ENCODE measurements around the gene TVP23C.

The TVP23C gene

DNA sequence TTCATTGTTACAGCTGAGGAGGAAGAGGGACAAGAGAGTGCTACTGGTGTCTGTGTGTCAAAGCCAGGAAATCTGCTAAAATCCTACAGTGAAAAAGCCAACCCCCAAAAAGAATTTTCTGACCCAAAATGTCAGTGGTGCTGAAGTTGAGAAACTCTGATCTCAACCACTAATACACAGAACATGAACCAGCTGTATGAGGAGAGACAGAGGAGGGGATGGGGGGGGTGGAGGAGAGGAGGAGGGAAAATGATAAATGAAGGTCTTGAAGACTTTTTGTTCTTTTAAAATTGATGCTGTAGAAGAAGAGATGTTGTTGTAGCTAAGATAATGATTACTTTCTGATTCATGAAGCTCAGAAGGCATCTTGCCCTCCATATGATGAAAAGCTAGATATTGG, 68.5 kb downstream of the TVP23C start:
- no peak for DNase-seq

DNA sequence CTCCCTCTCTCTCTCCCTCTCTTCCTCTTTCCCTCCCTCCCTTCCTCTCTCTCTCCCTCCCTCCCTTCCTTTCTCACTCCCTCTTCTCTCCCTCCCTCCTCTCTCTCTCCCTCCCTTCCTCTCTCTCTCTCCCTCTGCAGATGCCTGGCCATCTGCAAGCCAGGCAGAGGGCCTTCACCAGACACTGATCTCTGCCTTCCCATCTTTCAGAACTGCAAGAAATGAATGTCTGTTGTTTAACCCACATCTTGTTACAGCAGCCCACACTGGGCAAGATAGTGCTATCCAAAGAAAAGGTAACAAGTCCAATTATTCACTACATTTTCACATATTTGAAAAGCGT, 69.6 kb downstream of the TVP23C start:
- no peak for DNase-seq

DNA sequence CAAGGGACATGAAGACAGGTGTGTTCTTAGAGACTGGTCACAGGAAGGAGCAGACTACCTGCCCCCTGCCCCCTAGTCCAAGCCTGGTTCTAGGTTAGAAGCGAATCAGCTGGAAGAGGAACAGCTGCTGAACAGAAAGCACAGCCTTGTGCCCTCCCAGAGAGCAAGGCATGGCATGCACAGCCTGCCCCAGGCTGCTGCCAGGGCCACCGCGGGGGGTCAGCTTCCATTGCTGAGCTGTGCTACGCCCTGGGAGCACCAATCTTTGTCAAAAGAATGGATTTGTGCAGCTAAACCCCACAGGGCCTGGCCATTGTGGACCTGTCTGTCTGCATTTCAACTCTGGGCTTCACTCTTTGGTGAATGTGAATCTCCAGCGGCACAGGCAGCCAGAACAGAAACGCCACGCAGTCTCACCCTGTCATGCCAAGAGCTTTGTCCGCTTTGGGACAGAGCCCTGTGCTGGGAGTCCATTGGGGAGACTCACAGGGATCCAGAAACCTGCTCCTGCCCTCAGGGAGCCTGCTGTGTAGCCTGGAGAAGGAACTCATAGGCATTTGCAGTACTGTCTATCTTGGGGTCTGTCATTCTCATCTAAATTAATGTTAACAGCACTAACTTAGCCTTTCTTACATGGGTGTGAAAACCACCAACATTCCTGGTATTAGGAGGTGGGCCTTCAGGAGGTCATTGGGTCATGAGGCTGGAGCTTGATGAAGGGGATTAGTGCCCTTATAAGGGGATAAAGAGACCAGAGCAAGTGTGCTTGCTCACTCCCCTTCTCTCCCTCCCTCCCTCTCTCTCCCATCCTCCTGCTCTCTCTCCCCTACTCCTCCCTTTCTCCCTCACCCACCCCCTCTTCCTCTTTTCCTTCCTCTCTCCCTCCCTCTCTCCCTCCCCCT, 70.2 kb downstream of the TVP23C start:
- no peak for DNase-seq

DNA sequence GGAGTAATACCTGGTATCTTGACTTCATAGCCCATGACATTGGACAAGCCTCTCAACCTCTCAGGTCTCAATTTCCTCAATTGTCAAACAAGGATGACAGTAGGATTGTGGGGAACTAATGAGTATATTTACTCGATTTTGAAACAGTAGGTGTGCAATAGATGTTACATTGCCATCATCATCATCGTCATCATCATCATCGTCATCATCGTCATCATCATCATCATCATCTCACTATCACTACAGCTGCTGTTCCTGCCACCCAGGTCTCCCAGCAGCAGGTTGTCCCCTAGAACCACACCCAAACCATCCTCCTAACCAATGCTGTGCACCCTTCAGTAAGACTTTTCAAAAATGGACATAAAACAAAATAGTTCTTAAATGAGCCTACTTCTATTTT, 71.1 kb downstream of the TVP23C start:
- DNase-seq, result no peak

DNA sequence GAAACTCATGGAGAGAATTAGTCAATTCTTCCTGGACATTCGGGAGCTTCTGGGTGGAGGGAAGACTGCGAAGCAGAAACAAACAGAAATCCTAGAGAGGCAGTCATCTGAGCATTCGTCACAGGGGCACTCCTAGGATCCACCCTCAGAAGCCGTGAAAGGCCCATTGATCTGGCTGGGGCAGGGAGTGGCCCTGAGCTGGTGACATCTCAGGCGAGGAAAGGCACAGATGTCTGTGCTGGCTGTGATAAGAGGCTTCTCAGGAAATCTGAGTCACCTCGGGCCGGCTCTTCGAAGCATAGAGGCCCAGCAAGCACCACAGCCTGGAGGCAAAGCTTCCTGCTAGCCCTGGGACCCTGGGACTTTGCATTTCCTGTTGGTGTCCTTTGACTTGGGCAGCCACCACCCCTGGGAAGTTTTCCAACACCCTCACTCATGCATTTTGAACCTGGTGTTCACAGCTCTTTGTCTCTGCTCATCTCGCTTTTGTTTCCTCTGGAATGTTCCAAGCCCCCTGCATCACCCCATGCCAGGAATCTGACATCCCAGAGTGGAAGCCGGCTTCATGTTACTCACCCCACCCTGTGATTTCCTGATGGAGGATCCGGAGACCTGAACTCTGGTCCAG, 72.5 kb downstream of the TVP23C start:
- DNase-seq, result no peak

DNA sequence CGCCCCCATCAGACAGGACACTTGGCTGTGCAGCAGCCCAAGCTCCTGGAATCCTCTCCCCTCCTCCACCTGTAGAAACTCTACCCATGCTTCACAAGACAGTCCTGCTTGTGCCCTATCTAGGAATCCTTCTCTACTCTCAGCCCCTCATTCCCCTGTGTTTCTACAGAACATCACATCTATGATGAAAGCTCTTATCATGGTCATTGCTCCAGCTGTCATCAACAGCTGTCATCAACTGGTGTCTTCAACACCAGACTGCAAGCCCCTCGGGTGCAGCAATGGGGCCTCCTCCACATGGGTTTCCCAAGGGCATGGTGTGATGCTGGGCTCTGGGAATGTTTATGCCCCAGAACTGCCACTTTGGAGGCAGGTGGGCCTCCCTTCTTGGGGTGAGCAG, 74.7 kb downstream of the TVP23C start:
- no peak for DNase-seq

DNA sequence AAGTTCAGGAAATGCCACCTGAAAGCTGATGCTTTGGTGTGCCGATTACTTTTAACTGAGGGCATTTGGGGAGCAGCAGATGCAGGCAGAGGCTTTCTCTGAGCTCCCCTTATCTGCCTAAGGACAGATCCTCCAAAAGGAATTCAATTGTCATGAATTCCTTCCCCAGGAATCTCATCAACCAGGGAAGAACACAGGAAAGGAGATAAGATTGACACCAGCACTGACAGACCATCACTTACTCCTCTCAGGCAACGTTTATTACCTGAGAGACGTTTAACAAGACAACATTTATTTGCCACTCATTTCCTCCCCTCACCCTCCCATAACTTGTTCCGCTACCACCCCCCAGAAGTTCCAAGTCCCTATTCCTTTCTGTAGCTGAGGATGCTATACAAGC, 78.2 kb downstream of the TVP23C start:
- no peak for DNase-seq

DNA sequence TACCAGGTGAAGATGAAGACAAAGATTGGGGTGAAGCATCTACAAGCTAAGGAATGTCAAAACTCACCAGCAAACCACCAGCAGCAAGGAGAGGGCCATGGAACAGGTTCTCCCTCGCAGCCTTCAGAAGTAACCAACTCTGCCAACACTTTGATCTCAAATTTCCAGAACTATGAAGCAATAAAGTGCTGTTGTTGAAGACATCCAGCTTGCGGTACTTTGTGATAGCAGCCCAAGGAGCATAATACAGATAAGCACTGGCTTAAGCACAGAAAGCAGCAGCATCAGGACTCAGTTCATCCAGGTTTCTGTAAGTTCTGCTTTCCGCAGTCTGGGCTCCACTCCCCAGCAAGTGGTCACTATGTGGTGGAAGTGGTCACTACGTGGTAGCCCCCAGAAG, 79.9 kb downstream of the TVP23C start:
- DNase-seq, result no peak

DNA sequence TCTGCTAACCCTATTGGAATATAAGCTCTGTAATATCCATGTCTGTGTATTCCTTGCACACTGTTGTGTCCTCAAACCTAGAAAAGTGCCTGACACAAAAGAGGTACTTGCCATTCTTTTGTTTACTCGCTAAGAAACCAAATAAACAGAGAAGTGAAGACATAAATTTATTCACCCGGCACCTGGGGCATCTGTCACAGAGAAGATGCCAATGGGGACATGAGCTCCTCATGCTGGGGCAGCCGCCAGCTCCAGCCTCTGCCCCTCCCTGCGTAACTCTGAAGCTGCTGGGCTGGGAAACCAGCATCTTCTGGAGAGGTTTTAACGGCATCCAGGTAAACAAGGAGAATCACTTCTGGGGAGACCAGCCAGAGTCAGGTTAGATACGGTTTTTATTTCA, 80.8 kb downstream of the TVP23C start:
- no peak for DNase-seq

DNA sequence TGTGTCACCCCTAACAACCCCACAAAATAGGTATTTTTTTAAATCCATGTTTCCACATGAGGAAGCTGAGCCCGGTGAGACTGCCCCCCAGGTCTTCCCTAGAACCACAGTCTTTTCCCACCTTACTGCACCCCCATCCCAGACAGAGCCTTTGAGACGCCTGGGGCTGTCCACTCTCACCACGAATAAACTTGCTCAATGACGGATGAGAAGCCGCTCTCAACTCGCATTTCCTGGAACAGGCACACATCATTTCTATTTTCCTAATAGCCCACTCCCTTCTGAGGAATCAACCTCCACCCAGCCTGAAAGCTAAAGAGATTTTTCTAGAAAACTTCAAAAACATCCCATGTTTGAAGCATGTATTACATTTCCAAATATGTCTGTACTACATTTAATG, 81.8 kb downstream of the TVP23C start:
- no peak for DNase-seq

DNA sequence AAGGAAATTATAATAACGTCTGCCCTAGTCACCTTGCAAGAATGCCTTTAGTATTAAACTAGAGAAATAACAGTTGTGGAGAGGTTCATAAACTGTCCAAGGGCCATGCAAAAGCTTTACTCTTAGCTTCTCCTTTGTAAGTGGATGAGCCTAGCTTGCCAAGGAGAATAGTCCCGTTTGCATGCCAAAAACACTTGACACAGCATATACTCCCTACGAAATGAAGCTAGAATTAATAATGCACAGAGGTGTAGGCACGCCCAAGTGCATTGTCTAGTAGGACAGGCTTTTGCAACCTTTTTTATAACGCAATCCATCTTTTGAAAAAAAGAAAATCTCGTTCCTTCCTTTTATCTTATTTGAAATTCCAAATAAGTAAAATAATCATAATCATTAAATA, 83.1 kb downstream of the TVP23C start:
- no peak for DNase-seq

DNA sequence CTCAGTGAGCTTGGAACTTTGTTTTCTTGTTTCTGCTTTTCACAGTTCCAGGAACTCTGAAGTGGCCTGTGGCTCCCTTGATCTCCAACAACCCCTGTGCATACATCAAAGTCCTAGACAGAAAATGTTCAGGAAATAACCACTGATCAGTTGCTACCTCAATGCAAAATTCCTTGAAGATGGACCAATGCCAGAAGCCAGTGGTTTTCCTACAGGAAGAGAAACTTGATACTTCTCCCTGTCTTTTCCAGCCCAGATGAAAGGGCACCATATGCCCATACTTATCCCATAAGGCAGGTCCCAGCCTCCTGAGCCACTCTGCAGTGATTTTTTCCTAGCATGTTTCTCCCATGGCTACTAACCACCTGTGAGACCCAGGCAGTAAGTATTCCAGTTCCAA, 83.6 kb downstream of the TVP23C start:
- no peak for DNase-seq

DNA sequence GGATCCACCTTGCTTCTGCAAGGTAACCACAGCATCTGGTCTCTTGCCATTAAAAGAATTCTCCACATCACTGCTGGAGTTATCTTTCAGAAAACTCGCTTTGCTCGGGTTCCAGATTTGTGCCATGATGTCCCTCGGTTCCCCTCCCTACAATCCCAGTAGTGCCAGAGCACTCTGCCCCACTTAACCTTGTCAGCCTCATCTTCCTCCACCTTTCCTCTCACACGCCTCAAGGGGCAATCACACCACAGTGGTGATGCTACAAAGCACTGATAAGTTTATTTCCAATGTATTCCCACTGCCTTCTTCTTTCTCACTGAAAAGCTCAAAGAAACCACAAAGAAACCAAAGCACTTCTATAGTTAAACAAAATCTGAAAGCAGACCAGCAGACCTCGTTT, 84.4 kb downstream of the TVP23C start:
- DNase-seq, result no peak

DNA sequence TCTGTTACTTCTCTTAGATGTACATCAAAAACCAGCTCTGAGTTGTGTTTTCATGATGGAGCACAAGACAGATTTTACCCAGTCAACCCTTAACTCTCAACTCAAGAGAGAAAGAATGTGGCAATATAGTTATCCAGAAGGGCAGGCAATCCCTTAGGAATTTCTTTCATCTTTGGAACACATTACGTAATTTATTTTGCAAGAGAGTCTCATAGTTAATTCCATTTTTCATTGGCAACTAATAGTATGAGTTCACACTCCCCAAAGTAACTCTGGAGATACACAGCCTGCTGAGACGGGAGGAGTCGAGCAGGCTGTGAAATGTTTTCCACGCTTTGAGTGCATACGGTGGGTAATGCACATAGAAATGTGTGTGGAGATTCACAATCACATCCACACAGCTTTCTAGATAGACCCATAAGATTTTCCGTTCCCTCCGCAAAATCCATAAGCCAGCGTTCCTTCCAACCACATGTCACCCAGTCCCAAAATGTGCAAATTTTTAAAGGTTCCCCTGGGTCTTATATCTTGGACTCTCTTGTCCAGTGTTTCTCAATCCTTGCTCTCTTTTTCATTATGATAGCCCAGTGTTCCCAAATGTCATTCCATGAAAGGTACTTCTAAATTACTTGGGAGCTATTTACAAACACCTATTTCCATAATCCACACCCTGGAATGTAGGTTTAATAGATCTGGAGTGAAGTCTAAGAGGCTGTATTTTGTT, 87.5 kb downstream of the TVP23C start:
- DNase-seq, result no peak

DNA sequence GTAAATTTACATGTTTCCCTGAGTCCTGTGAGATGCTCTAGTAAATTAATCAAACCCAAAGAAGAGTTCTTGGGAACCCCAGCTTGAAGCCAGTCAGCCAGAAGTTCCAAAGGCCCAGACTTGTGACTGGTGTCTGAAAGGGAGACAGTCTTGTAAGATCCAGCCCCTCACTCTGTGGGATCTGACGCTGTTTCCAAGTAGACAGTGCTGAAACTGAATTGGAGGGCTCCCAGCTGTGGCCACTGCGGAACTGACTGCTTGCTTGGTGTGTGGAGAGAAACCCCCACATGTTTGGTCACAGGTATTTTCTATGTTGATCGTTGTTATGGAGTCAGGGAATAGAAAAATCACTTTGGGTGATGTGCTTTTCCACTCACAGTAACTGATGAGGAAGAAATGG, 90.4 kb downstream of the TVP23C start:
- DNase-seq, result no peak

DNA sequence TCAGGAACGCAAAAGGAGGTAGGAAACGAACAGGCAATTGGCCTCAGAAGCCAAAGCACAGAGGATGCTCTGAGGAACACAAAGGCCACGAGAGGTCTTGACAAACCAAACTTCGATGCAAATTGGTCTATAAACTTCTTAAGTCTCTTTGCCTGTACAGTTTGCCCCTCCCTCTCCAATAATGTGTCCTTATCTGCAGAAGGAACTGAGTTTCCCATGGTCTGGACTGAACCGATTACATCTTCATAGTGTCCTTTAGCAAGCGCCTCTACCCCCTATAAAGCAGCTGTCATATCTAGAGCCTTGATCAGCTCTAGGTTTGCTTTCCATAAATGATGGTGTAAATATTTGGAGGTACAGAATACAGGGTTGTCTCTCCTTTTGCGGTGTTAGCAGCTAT, 92.7 kb downstream of the TVP23C start:
- no peak for DNase-seq

DNA sequence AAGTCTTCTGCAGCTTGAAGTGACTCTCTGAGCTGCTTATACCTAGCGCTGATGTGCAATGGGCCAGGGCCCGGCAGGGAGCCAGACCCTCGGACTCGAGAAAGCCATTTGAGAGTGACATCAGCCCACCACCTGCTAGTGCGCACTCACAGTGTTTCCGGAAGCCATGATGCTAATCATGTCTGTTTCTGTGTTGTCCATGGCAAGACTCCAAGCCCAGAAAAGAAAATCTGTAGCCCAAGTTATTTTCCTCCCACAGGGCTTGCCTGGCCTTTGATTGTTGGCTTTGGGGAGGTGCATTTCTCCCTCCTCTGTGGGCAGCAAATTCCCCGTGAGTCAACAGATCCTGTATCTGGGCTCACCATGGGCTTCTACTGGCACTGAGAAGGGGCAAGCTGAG, 94.0 kb downstream of the TVP23C start:
- no peak for DNase-seq

DNA sequence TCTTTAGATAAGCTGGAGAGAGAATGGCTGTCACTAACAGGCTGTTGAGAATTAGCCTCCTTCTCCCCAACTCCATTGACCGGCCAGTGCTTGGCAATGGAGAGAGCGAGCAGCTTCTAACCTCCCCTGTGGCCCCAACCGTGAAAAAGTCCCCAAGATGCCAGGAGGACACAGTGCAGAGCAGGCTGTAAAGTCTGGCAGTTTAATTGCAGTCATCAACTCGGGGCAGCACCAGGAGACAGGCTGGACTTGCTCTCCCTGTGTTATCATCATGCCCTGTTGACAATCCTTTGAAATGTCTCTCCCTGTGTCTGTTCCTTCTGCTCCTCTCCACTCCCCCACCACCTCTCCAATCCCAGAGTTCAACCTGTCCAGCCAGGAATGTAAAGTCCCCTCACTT, 95.2 kb downstream of the TVP23C start:
- no peak for DNase-seq

DNA sequence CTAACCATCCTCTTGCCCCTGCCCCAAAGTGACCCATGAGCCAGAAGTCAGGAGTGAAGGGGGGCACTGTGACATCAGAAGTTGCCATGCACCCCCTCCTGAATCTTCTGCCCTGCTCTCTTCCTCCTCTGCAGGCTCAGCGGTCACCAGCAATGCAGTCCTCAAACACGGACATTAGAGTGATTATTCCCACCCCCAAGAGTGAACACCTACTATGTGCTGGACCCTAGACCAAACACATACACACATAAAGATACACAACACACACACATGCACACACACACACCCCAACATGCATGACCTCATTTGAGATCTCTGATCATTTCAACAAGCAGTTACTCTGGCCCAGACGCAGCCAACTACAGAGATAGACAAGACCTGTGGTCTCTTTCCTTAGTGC, 95.7 kb downstream of the TVP23C start, which contains the start of gene CDRT4:
TSS of gene CDRT4 (minus strand) at position 30 of the 400 bp plus-strand sequence. CDS start 27,383 bp downstream, outside the sequence.
- DNase-seq, result no peak

DNA sequence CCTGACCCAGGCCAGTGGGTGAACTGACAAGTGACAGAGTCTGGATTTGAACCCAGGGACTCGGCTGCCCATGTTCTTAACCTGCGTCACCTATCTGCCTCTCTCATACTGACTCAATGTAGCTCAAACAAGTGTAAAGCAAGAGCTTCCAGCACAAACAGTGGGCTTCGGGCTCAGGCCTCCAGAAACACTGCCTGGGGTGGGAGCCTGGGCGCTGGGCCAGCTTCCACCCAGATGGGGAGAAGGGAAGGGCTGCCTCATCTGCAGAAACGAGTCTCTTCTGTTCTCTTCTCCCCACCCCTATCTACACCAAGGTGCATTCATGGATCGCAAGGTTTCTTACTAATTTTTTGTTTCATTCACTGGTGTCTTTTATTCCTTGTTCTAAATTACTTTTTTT, 97.2 kb downstream of the TVP23C start:
- no peak for DNase-seq

DNA sequence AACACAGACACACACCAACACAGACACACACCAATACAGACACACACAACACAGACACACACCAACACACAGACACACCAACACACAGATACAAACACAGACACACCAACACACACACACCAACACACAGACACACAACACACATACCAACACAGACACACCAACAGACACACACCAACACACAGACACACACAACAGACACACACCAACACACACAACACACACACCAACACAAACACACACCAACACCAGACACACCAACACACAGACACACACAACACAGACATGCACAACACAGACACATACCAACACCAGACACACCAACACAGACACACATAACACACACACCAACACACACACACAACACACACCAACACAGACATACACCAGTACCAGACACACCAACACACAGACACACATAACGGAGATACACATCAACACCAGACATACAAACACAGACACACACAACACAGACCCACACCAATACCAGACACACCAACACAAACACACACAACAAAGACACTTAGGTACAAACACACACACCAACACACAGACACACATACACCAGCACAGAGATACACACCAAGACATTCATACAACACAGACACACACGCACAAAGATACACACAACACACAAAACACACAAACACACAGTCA, 98.1 kb downstream of the TVP23C start:
- DNase-seq, result no peak

DNA sequence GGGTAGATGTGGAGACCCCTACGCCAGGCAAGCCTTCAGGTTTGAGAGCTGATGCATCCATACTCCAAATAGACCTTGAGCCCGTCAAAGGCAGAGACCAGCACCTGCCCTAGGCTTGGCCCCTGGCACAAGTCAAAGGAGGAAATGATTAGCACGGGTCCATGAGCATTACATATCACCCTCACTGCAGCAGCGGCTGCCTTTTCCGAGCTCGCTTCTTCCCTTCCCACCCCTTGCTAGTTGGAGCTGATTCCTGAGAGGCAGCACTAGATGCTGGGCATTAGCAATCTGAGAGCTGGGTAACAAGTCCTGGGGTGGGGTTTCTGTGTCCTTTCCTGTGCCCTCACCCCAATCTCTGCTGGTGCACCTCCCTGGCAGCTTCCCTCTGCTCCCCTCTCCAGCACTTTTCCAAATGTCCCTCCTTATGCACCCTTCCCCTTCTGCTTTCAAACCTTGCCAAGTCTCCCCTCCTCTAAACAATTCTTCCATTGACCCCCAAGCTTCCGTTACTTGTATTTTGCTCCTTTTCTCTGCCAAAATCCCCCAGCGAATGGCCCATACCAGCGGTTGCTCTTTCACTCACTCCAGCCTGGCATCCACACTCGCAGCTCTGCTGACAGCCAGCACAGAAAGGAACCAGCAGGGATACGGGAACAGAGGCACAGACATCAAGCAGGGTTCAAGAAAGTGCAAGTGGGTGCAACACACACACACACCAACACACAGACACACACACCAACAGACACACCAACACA, 98.9 kb downstream of the TVP23C start:
- DNase-seq, result no peak
